Retinal pigment epithelial cell (primary cell): ENCODE results near the gene MTHFD1L.

ENCODE experiments used
- DNase-seq: peaks from one replicate; pipeline ENCODE4 v3.0.0-alpha.2; 2010; ENCODE audit warnings: low read depth
- H3K4me3 ChIP-seq: 2 replicates; pipeline ENCODE4 v1.5.1; 2011; ENCODE audit warnings: mild to moderate bottlenecking, low read length, control low read depth, moderate library complexity
- TF ChIP-seq, protein P1 (sequence below): conservative IDR thresholded peaks from 2 replicates; pipeline ENCODE4 v1.5.1; 2011; ENCODE audit warnings: low read depth, low read length, control low read depth, inconsistent platforms

MTHFD1L gene

DNA sequence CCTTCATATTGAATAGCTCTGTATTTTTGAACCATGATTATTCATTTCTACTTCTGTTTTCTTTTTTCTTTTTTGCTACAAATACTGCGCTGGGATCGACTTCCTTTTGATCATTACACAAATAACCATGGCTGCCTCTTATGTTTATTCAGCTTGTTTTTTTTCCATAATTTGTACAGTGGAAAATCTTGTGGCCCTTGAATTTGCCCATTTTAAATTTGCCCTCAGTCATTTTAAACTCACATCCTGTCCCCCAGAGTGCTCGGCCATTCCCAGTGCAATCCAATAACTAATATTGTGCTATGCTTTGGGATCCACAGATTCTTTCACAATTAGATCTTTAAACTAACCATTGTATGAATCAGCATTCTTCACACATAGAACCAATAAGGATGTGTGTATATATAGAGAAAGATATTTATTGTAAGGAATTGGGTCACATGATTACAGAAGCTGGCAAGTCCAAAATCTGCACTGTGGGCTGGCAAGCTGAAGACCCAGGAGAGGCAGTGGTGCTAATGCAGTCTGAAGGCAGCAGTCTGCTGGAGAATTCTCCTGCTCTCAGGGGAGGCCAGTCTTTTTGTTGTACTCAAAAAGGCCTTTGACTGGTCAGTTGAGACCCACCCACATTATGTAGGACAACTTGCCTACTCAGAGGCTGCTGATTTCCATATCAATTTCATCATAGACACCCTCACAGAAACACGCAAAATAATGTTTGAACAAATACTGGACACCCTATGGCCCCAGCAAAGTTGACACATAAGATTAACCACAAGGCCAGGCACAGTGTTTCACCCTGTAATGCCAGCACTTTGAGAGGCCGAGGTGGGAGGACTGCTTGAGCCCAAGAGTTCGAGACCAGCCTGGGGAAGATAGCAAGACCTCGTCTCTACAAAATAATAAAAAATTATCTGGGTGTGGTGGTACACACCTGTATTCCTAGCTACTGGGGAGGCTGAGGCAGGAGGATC, 147.1 kb downstream of the MTHFD1L start:
- no peak for DNase-seq
- H3K4me3 ChIP-seq, result no peak overlapping the region
- TF ChIP-seq, protein P1, sequence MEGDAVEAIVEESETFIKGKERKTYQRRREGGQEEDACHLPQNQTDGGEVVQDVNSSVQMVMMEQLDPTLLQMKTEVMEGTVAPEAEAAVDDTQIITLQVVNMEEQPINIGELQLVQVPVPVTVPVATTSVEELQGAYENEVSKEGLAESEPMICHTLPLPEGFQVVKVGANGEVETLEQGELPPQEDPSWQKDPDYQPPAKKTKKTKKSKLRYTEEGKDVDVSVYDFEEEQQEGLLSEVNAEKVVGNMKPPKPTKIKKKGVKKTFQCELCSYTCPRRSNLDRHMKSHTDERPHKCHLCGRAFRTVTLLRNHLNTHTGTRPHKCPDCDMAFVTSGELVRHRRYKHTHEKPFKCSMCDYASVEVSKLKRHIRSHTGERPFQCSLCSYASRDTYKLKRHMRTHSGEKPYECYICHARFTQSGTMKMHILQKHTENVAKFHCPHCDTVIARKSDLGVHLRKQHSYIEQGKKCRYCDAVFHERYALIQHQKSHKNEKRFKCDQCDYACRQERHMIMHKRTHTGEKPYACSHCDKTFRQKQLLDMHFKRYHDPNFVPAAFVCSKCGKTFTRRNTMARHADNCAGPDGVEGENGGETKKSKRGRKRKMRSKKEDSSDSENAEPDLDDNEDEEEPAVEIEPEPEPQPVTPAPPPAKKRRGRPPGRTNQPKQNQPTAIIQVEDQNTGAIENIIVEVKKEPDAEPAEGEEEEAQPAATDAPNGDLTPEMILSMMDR, result no peak

DNA sequence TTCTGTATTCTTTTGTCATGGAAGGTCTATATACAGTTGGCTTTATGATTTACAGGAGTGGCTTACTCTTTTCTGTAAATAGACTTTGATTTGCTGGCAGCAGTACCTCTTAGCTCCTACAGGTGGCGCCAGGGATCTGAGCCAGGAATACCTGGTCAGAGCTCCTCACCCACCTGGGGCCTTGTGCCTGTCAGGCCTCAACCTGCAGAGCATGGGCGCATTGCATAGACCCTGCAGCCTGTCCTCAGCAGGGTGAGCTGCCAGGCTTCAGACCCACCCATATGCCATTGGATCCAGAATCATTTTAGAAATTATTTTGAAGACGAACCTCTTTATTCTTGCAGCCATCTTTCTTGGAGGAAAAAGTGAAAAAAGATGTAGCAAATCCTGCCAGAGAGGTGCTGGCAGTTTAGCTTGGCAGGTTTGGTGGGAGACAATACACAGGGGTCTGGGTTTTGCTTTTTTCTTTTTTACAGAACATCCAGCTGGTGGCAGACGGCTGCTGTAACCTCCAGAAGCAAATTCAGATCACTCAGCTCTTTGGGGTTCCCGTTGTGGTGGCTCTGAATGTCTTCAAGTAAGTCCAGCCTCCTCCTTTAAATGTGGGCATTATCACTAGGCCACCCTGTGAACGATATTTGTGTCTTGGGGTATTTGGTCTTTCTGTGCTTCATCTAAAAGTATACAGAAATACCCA, 149.1 kb downstream of the MTHFD1L start:
- TF ChIP-seq, protein P1, result peak; percentile 99
- DNase-seq, result no peak
- H3K4me3 ChIP-seq, result no peak overlapping the region

DNA sequence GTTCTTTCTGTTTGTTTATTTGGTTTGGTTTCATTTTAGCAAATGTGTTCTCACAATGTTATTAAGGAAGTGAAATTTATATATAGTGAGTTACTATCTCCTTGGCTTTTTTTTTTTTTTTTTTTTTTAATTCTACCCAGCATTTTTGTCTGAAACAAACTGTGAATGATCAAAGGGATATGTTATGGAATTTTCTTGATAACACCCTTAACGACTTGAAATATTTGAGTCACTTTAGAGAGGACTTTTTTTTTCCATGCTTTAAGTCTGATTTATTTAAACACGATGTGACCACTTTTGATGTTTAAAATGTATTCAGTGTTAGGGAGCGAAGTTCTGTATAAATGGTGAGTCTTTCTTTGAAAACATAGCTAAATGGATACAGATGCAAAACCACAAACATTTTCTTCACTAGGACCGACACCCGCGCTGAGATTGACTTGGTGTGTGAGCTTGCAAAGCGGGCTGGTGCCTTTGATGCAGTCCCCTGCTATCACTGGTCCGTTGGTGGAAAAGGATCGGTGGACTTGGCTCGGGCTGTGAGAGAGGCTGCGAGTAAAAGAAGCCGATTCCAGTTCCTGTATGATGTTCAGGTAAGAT, 149.7 kb downstream of the MTHFD1L start:
- TF ChIP-seq, protein P1, result no peak
- no peak for DNase-seq
- no peak overlapping the region for H3K4me3 ChIP-seq

DNA sequence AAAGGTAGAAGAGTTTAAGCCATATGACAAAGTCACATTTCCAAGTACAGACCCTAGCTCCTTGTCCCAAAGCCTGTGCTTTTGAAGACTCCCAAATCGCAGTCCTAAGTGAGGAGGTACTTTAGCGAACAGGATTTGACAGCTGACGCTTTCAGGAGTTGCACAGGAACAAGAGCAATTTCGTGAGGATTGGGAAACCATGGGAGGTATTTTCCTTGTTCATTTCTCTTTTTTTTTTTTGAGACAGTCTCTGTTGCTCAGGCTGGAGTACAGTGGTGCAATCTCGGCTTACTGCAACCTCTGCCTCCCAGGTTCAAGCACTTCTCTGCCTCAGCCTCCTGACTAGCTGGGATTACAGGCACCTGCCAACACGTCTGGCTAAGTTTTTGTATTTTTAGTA, 150.6 kb downstream of the MTHFD1L start:
- TF ChIP-seq, protein P1, result no peak
- no peak overlapping the region for H3K4me3 ChIP-seq
- no peak for DNase-seq

DNA sequence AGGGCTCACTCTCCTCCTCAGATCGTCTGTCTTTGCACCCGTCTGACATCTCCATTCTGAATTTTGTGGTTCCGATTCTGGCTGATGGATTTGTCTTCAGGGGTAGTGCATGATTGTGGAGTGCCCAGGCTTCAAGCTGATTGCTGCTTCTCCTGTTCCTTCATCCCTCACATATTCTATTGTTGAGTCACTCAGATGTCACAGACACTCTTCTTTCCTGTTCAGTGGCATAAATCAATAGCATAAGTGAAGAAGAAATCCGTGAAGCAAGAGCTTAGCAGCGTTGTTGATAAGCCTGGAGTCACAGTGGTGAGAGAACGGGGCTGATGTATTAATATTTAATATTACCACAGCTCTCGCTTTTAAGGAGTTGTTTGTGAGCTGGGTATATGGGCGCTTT, 152.5 kb downstream of the MTHFD1L start:
- DNase-seq, result no peak
- no peak overlapping the region for H3K4me3 ChIP-seq
- TF ChIP-seq, protein P1, result no peak

DNA sequence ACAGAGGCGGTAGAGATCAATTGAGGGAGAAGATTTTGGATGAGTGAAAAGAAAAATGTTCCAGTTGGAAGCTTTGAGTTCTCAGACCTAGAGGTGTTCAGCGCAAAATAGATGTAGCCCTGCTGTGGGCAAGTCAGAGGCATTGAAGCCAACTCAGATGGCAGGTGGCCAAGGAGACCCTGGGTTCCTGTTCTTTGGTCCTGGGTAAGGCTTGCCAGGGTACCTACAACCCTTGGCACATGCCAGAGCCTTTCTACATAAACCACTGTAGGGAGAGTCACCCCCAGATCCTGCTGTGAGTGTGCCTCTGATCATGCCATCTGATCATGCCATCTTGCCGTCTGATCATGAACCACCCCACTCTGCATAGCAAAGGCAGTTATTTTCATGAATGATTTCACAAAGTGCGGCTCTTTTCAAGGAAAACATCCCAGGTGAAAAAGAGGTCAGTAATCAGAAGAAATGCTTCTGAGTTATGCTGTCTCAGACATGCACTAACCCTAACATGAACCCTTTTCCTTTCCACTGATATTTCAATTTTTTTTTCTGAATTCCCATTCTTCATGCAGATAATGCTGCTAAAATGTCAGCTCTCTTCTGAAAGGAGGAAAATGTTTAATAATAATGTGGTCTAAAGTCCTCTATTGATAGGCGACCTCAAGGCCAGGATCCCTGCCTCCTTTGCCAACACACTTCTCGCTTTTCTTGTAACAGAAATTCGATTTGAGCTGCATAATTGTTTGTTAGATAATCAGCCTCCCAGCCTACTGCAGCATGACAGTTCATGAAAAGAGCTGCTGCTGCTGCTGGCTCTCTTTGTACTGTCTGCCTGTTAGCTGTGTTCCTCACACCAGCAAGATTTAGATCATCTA, 153.6 kb downstream of the MTHFD1L start:
- TF ChIP-seq, protein P1, result no peak
- DNase-seq, result no peak
- H3K4me3 ChIP-seq, result no peak overlapping the region
